ENCODE data around the gene TBX4. TPM values are rescaled to one million over a fixed set of nuclear protein-coding genes. Genes with fewer than 3 reads are reported as not detected.

Gene TBX4
- total and polyA plus RNA-seq, 4 donors, result not detected

DNA sequence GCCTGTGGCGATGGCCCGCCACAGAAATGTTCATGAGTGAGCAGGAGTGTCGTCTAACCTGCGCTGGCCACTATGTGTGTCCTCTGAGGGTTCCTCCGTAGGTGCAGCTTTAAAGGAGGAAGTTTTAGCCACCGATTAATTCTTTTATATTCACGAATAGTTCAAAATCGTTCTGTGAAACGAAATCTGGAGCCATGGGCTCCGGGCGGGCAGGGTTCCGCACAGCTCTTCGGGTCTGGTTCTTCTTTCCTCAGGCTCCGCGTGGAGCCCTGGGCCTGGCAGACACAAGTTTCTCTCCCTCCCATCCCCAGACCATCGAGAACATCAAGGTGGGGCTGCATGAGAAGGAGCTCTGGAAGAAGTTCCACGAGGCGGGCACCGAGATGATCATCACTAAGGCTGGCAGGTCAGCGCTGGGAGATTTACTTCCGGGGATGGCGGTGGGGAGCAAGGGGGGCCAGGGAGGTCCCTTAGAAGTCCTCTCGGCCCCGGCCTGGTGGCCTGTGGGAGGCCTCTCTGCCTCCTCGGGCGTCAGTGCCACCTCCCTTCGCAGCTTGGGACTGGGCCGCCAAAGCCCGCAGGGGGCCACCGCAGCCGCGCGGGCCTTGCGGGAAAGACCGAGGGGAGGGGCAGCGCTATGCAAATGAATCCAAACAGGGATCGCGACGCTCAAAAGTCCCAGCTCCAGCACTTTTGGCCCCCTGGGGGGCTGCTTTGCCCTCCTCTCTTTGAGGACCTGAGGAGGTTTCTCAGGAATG, 5.2 kb downstream of the TBX4 start:
- Histone ChIP-seq H3K27me3 (ENCODE audit: control insufficient read depth in 4 of 4, insufficient read depth in 4 of 4, low read length in 3 of 4) (peaks cover 15 to 33% (median 18%) of the 10 kb centered on the region in 4 donors), H3K27ac (ENCODE audit: low read depth in 1 of 2, low read length in 2 of 2) (no peak overlapping the region), H3K4me3 (ENCODE audit: low read depth in 1 of 3, low read length in 3 of 3) (no peak overlapping the region), H3K9ac (ENCODE audit: low read depth in 1 of 2, low read length in 2 of 2) (no peak overlapping the region), H3K36me3 (ENCODE audit: control insufficient read depth in 4 of 4, insufficient read depth in 3 of 4, low read depth in 1 of 4, low read length in 3 of 4) (no peaks in the 10 kb centered on the region), H3K9me3 (ENCODE audit: control insufficient read depth in 4 of 4, low read length in 3 of 4) (peaks cover 0 to 7% (median 3%) of the 10 kb centered on the region in 4 donors), H3K4me1 (ENCODE audit: control insufficient read depth in 4 of 4, insufficient read depth in 4 of 4, low read length in 3 of 4) (peaks cover 2 to 13% (median 9%) of the 10 kb centered on the region in 4 donors)
- TF ChIP-seq FOXA1 (IDR thresholded peaks at IDR 0.05), result no peak
- DNase-seq (ENCODE audit: low spot score), result peak; percentile 20
- 10% methylated on average over 39 of the region's 39 CpGs for WGBS

DNA sequence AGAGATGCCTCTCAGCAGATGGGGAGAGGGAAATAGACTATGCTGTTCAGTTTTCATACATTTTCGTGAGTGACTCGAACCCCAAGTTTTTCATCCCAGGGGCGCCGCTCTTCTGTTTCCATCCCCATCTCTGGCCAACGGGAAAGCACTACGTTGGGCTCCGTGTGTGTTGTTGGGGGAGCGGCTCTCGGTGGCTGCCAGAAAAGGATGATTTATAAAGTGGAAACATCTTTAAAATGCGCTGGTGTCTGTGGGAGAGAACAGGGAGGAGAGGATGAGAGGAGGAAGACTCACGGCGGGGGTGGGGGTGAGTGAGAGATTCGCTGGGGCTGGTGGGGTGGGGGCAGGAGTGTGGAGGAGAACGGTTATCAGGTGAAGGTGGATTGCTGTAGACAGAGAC, 5.8 kb downstream of the TBX4 start:
- Histone ChIP-seq H3K27me3 (ENCODE audit: control insufficient read depth in 4 of 4, insufficient read depth in 4 of 4, low read length in 3 of 4) (peaks cover 15 to 36% (median 17%) of the 10 kb centered on the region in 4 donors), H3K9ac (ENCODE audit: low read depth in 1 of 2, low read length in 2 of 2) (no peak overlapping the region), H3K27ac (ENCODE audit: low read depth in 1 of 2, low read length in 2 of 2) (no peak overlapping the region), H3K9me3 (ENCODE audit: control insufficient read depth in 4 of 4, low read length in 3 of 4) (peaks cover 0 to 7% (median 3%) of the 10 kb centered on the region in 4 donors), H3K4me1 (ENCODE audit: control insufficient read depth in 4 of 4, insufficient read depth in 4 of 4, low read length in 3 of 4) (peaks cover 2 to 12% (median 7%) of the 10 kb centered on the region in 4 donors), H3K36me3 (ENCODE audit: control insufficient read depth in 4 of 4, insufficient read depth in 3 of 4, low read depth in 1 of 4, low read length in 3 of 4) (no peaks in the 10 kb centered on the region), H3K4me3 (ENCODE audit: low read depth in 1 of 3, low read length in 3 of 3) (no peak overlapping the region)
- 14% methylated on average over 14 of the region's 14 CpGs for WGBS
- TF ChIP-seq, protein P1, sequence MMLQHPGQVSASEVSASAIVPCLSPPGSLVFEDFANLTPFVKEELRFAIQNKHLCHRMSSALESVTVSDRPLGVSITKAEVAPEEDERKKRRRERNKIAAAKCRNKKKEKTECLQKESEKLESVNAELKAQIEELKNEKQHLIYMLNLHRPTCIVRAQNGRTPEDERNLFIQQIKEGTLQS (IDR thresholded peaks at IDR 0.05), result no peak
- TF ChIP-seq HNF4A (conservative IDR thresholded peaks at IDR 0.05) (no peak), NR2F2 (IDR thresholded peaks at IDR 0.05) (no peak), HNF4G (IDR thresholded peaks at IDR 0.05) (no peak), FOXA2 (IDR thresholded peaks at IDR 0.05) (no peak), YY1 (IDR thresholded peaks at IDR 0.05) (no peak), RAD21 (IDR thresholded peaks at IDR 0.05) (no peak)
- TF ChIP-seq, protein P2, sequence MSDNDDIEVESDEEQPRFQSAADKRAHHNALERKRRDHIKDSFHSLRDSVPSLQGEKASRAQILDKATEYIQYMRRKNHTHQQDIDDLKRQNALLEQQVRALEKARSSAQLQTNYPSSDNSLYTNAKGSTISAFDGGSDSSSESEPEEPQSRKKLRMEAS (IDR thresholded peaks at IDR 0.05), result no peak
- TF ChIP-seq, protein P3, sequence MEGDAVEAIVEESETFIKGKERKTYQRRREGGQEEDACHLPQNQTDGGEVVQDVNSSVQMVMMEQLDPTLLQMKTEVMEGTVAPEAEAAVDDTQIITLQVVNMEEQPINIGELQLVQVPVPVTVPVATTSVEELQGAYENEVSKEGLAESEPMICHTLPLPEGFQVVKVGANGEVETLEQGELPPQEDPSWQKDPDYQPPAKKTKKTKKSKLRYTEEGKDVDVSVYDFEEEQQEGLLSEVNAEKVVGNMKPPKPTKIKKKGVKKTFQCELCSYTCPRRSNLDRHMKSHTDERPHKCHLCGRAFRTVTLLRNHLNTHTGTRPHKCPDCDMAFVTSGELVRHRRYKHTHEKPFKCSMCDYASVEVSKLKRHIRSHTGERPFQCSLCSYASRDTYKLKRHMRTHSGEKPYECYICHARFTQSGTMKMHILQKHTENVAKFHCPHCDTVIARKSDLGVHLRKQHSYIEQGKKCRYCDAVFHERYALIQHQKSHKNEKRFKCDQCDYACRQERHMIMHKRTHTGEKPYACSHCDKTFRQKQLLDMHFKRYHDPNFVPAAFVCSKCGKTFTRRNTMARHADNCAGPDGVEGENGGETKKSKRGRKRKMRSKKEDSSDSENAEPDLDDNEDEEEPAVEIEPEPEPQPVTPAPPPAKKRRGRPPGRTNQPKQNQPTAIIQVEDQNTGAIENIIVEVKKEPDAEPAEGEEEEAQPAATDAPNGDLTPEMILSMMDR (IDR thresholded peaks at IDR 0.05; ENCODE audit: low read depth, low read length, missing input control), result no peak
- DNase-seq (ENCODE audit: low spot score), result no peak

DNA sequence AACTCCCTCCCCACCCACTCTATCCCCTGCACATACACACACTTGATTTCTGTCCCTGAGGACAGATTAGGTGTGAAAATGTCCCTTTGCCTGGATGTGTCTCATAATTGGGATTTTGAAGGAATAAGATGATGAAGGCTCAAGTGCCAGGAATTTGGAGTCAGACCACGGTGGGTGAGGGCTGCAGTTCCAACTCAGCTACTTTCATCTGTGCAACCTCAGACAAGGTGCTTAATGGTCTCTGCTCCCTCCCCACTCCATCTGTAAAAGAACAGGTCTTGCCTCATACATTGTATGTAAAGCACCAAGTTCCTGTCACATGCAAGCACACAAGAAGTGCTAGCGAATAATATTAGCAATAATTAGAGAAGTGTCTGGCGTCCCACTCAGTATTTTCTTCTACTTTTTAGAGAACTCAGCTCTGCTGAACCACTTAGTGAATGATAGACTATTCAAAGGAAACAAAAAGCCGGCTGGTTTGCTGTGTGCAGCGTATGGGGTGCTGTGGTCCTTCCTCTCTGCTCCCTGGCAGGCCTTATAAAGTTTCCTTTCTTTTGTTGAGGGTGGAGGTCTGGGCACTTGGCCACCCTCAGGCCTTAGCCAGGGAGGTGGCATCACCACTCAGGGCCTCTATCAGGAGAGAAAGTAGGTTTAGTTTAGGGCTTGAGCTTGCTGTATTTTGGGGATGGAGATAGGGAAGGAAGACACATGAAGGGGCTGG, 6.4 kb downstream of the TBX4 start:
- WGBS, result 33% methylated on average over 5 of the region's 5 CpGs
- Histone ChIP-seq H3K9ac (ENCODE audit: low read depth in 1 of 2, low read length in 2 of 2) (no peak overlapping the region), H3K9me3 (ENCODE audit: control insufficient read depth in 4 of 4, low read length in 3 of 4) (peaks cover 0 to 7% (median 3%) of the 10 kb centered on the region in 4 donors), H3K4me1 (ENCODE audit: control insufficient read depth in 4 of 4, insufficient read depth in 4 of 4, low read length in 3 of 4) (peaks cover 2 to 12% (median 7%) of the 10 kb centered on the region in 4 donors), H3K36me3 (ENCODE audit: control insufficient read depth in 4 of 4, insufficient read depth in 3 of 4, low read depth in 1 of 4, low read length in 3 of 4) (no peaks in the 10 kb centered on the region), H3K4me3 (ENCODE audit: low read depth in 1 of 3, low read length in 3 of 3) (no peak overlapping the region), H3K27me3 (ENCODE audit: control insufficient read depth in 4 of 4, insufficient read depth in 4 of 4, low read length in 3 of 4) (peaks cover 15 to 36% (median 18%) of the 10 kb centered on the region in 4 donors), H3K27ac (ENCODE audit: low read depth in 1 of 2, low read length in 2 of 2) (no peak overlapping the region)
- TF ChIP-seq HNF4A (conservative IDR thresholded peaks at IDR 0.05) (no peak), JUND (IDR thresholded peaks at IDR 0.05) (no peak)
- DNase-seq (ENCODE audit: low spot score), result no peak

Data from liver (tissue), 9 donors.